HG03520 (cell line): ENCODE data around the gene EXOC6.

ENCODE experiments used
- ATAC-seq: cut with Tn5 transposase; IDR thresholded peaks from one replicate; pipeline ENCODE4 v1.9.1; 2021; ENCODE audit warnings: mild to moderate bottlenecking, moderate library complexity; ENCODE audit not compliant: unreplicated experiment

The EXOC6 gene

DNA sequence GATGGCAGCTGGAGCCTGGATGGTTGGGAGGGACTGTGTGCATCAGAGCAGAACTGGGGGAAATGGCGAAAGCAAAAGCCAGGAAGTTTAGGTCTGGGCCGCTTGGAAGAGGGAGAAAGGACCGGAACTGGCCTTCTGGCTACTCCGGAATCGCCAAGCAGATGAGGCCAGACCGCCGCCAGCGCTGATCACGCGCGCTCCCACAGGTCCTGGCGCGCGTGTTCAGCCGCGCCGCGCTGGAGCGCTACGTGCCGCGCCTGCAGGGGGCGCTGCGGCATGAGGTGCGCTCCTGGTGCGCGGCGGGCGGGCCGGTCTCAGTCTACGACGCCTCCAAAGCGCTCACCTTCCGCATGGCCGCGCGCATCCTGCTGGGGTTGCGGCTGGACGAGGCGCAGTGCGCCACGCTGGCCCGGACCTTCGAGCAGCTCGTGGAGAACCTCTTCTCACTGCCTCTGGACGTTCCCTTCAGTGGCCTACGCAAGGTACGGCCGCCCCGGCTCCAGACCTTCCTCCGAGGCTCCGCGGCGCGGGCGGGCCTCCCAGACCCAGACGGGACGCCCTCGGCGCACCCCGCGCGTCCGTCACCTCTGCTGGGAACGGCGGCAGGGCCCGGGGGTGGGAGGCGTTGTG is 214.3 kb downstream of the EXOC6 start:
- ATAC-seq: no peak

DNA sequence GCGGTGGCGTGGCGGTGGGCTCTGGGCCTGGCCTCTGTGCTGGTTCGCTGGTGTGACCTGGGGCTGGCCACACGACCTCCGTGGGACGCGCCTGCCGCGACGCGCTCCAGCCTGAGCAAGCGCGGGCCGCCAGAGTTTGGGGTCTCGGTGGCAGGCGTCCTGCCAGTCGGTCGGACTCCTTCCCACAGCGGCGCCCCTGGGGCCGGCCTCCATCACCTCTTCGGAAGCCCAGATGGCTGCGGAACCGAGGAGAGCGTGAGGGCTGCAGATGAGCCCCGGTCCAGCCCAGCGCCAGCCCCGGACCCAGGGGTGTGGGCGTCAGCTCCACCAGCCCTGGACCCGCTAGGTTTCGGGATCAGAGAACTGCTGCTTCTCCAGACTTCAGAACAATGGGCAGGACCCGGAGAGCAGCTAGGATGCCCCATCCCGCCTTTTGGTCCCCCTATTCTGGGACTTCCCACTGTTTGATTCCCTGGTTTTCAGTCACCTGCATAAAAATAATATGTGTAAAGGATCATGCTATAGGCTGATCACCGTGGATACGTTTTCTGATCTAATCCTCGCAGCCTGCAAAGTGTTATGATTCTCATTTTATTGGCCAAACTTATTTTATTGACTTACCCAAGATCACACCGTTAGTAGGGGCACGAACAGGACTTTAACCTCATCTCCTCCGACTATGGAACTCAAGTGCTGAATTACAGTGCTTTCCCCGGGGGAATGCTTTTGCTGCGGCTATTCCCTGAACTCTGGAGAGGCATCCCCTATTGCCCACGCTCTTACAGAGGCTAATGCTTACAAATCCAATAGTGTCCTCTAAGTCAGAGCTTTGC is 215.0 kb downstream of the EXOC6 start:
- ATAC-seq: no peak

DNA sequence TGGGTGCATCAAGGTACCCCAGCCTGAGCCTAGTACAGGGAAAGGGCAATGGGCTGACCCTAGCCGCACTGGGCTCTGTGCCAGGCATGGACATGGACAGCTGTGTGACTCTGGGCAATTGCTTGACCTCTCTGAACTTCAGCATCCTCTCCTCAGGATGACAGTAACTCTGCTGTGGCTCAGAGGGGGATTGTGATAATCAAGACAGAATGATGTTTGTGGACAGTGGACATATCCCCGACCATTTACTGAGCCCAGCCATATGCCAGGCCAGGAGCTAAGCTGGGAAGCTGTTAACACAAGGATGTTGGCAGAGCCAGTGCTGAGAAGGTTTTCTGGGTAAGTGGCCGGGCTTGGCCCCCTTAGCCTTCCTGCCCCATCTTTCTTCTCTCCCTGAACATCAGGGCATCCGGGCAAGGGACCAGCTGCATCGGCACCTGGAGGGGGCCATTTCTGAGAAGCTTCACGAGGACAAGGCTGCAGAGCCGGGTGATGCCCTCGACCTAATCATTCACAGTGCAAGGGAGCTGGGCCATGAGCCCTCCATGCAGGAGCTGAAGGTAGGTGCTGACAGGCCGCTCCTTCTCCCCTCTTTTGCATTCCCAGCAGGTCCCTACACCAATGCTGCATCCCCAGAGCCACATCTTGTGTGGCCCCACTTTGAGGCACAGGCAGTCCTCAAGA is 215.8 kb downstream of the EXOC6 start:
- ATAC-seq: no peak

DNA sequence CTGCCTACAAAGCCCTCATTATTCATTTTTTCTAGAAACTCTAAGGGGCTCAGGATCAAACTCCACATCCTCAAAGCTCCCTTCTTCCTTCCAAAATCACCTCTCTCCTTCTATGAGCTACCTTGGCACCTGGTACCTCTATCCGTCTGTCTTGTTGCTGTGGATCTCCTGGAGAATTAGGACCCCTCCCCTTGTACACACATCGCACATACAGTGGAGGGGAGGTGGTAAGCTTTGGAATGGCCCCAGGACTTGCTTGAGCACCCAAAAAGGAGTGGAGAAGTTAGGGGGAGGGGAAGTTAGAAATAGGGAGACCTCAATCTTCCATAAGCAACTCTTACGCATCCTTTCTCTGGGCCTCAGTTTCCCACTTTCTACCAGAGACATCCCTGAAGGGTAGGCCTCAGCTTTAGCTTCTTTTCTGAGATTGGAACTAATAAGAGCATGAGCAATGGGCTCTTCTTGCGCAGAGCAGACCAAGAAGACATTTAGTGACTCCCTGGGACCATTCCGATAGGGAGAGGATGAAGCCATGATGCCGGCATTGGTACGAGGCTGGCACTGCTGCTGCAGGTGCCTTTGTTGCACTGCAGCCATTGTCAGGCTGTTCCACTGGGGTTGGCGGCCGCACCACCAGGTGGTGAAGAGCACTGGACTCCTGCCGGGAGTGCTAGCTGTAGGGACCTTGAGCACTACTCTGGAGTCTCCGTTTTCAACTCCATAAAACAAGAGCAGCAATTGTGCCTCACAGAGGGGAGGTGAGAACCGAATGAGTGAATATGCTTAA is 216.7 kb downstream of the EXOC6 start:
- no peak for ATAC-seq

DNA sequence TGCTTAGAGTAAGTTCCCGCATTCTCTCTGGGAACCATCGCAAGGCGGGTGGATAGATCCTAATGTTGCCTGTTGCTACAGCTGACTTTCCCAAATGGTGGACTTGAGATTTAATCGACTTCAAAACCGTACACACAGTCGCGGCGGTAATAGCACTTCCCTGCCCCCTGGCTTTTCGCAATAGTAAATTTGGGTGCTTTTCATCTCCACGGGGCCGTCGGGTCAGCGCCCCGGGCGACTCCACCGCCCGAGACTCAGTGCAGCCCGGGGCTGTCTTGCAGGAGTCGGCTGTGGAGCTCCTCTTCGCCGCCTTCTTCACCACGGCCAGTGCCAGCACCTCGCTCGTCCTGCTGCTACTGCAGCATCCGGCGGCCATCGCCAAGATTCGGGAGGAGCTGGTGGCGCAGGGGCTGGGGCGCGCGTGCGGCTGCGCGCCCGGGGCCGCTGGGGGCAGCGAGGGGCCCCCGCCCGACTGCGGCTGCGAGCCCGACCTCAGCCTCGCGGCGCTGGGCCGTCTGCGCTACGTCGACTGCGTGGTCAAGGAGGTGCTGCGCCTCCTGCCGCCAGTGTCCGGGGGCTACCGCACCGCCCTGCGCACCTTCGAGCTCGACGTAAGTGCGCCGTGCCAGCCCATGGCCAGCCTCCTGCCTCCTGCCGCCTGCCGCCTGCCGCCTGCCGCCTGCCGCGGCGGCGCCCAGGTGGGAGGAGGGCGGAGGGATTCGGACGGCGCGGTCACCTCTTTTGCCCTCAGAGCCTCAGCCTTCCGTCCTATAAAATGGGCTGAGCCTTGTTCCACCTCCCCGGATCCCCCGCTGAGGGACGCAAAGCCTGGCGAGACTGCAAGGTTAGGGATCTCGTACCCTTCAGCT is 217.6 kb downstream of the EXOC6 start:
- no peak for ATAC-seq

DNA sequence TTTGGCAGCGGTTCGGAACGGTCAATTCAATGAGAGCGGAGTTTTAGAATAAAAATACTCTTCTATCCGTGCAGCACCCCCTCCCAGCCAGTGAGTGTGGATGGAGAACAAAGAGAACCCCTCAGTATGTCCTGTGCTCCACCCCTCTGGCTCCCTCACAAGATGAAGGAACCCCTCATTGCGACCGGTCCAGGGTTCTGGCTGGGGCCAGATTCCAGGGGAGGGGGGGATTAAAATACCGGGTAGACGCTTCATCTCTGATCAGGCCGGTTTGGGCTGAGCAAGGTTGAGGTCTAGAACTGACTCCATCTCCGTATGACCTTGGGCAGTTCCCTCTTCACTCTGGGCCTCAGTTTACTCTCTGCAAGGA is 218.2 kb downstream of the EXOC6 start:
- ATAC-seq: no peak

DNA sequence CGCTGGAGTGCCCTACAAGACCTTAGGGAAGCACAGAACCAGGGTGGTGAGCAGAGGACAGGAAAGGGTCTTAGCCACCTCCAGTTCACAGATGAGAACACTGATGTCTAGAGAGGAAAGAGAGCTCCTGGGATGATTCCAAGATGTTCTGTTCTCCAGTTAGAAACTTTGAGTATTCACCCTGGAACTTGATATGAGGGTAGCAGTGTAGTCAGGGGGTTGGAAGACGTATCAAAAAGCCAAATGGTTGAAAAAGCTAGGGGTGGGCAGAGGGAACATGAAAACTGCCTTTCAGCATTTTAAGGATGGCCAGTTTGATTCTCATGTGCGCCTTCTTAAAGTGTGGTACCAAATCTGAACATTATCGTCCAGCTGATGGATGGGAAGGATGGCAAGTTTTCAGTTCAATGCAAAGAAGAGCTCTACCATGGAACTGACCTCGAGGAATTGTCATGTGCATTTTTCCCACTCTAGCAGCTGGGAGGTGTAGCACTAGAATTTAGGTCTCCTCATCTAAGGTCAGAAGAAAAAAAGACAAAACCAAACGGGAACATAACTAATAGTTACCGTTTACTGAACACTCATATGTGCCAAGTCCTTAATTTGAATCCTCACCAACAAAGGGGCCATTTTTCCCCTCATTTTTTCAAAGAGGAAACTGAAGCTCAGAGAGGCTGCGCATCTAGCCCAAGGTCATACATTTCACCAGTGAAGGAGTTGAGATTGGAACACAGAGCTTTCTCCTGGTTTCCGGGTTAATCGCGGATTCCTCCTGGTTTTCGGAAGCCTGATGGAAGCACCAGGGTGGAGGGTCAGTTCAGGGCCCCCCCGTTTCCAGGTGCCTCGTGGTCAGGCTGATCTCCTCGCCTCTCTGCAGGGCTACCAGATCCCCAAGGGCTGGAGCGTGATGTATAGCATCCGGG is 219.4 kb downstream of the EXOC6 start:
- no peak for ATAC-seq

DNA sequence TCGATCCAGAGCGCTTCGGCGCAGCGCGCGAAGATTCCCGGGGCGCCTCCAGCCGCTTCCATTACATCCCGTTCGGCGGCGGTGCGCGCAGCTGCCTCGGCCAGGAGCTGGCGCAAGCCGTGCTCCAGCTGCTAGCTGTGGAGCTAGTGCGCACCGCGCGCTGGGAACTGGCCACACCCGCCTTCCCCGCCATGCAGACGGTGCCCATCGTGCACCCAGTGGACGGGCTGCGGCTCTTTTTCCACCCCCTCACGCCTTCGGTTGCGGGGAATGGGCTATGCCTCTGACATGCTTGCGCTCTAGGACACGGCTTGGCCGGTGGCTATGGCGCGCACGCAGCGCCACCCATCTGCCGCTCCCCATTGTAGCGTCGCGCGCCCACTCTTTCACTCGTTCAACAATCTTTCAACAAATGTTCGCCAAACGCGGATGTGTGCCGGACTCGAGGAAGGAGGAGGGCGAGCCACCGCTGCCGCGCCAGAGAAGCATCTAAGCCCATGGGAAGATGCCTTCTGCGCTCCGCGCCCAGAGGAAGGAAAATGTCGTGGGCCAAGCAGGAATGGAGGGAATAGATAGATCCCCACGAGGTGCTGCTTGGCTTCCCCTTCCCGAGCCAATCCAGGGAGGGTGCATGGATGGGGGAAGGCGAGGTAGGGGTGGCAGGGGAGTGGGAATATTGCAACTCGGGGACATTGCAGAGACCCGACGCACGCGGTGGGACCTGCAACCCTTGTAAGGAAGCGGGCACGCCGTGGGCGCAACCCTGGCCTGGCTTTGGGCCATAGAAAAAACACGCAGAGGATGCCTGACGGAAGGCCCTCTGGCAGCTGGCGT is 220.3 kb downstream of the EXOC6 start:
- no peak for ATAC-seq

DNA sequence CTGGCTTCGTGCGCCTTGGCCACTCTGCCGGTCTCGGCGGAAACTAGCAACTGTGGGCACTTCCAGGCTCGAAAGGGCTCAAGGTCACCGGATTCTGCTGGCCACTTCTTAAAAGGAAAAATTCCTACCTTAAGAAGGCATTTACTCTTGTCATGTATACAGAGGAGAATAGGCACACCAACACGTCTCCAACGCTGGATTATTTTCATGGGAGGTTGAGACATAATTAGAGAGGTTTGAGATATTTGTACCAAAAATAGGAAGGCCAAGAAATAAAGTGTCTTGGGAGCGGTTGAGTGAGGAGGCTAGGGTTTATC is 220.9 kb downstream of the EXOC6 start:
- ATAC-seq: no peak

DNA sequence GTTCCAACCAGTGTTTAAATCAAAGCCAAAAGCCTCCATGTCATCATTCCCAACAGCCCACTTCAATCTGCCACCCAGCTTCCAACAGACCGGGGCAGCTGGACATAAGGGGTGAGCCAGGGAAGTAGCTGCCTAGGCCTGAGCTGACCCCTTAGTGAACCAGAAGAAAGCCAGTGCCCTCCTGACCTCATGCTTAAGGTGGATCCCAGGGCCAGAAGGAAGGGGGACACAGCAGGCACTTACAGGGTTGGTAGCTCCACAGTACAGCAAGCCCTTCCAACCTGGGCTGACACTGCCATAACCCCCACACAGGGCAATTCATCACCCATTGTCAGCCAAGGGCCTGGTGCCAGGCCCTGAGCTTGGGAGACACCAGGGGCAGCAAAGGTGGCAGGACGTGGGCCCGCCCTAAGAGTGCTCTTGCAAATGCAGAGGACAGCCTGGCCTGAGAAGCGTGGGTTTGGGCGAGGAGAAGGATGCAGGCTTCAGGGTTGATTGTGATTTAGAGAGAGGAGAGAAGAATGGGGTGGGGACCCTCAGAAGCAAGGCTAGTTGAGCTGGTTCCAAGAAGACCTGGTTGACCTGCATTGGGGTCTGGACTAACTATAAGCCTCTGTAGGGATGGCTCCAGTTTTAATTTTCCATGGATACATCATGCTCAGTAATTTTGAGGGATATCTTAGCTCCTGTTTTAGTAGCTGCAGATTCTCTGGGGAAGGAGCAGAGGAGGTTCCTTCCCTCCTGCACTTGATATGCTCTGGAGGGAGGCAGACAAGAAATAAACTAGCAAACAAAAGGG is 222.3 kb downstream of the EXOC6 start:
- ATAC-seq: no peak

DNA sequence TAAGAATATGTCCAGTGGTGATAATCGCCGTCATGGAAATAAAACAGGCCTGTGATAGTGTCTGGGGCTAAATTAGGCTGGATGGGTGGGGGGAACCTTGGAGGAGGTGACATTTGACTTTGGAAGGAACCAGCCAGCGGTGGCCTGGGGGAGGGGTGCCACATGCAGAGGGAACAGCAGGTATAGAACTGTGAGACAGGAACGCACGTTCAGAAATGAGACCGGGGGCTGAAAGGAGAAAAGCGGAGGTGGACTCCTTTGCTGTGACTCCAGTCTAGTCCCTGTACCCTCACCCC is 222.8 kb downstream of the EXOC6 start:
- ATAC-seq: no peak

DNA sequence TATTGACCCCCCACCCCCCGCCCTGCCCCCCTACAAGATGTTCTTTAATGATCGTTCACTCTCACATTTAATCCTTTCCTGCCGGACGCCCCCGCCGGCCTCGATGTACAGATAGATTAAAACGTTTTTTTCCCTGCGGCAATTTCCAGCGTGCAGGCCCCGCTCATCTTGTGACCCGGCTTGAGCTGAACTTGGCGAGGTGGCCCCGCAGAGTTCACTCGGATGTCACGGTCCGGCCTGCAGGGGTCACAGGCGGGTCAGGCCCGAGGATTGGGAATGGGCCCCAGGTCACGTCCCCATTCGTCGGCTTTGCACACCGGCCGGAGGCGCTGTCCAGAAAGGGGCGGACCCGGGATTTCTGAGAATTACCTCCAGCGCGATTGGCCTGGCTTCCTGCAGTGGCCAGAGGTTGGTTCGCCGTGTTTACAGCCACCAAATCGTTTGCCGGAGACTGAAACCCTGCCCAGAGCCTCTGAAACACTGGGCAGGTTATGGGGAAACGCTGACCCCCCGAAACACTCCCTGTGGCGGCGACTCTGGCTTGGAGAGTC is 223.4 kb downstream of the EXOC6 start:
- no peak for ATAC-seq

DNA sequence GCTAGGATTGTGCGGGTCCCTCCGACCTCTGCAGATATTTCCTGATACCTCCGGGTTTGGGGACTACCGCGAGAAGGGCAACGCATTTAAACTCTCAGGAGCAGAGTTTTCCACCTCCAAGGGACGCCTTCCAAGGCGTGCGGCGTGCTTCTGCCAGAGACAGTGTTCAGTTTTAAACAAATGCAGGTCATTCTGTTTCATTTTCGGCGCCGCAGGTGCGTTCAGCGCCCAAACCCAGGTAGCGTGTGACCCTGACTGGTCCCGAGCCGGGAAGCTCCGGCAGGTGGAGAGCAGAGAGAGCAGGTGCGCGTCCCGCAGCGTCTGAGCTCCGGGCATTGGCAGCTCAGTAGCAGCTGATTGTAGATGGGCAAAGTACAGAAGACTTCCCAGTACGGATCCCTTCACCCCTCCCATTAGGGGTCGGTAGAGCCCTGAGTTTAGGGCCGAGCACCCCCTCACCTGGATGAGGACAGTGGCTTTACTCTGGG is 223.9 kb downstream of the EXOC6 start:
- no peak for ATAC-seq

DNA sequence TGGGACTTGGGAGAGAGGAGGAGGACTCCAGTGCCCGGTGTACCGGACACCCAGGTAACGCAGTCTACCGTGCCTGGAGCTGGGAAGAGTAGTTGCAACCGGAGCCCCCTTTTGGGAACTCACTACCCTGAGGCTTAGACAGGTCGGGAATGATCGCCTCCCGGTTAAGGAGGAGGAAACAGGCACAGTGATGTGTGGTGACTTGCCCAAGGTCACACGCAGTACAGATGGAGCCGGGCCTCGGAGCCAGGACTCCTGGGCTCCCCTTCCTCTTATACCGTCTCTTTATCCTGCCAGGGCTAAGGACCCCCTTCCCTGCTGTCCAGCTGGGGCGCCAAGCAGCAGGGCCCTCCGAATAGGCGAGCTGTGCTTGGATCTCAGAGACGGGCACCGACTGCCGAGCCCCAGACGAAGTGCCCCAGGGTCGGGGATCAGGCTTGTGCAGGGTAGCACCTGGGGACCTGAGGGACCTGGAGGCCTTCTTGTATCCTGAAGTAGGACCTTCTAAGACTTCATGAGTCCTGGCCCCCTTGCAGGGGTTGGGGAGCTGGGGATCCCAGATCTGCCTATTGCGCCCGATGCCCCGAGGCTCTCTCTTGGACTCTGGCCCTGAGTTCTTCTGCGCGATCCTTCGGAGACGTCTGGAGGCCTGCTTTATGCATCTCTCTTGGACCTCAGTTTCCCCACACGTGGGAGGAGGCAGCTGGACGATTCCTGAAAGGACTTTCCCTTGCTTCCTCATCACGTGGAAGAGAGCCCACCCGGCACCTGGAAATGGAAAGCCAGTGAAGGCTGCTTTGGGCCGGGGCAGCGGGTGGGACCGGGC is 224.6 kb downstream of the EXOC6 start:
- no peak for ATAC-seq

DNA sequence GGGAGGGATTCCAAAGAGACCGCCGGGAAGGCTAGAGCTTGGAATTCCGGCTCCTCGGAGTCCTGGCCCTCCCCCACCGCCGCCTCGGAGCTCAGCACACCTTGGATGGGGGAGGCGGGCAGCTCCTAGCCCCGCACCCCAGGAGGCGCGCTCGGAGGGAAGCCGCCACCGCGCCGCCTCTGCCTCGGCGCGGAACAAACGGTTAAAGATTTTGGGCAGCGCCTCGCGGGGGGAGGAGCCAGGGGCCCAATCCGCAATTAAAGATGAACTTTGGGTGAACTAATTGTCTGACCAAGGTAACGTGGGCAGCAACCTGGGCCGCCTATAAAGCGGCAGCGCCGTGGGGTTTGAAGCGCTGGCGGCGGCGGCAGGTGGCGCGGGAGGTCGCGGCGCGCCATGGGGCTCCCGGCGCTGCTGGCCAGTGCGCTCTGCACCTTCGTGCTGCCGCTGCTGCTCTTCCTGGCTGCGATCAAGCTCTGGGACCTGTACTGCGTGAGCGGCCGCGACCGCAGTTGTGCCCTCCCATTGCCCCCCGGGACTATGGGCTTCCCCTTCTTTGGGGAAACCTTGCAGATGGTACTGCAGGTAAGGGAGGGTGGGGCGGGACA is 225.3 kb downstream of the EXOC6 start, which contains the start of gene CYP26A1:
CYP26A1 (plus strand) TSS at position 355 of the 608 bp plus-strand sequence; CDS start at position 397, 42 bp downstream.
- ATAC-seq: no peak

DNA sequence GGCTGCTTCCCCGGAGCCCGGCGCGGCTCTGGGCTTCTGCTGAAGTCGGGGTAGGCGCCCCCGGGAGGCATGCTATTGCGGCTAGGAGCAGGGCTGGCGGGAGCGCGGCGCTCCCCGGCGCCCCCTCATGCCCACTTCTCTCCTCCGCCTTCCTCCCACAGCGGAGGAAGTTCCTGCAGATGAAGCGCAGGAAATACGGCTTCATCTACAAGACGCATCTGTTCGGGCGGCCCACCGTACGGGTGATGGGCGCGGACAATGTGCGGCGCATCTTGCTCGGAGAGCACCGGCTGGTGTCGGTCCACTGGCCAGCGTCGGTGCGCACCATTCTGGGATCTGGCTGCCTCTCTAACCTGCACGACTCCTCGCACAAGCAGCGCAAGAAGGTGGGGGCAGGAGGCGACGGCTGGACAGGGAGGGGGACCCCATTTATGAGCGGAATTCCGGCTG is 225.9 kb downstream of the EXOC6 start:
- no peak for ATAC-seq
